Measurements from ENCODE around the gene SPIC. TPM values are rescaled to one million over a fixed set of nuclear protein-coding genes. Genes with fewer than 3 reads are reported as not detected.

The SPIC gene
- total and polyA plus RNA-seq, 2 of the 8 experiments (the other 6 are each of a cell fraction or from before 2014, with no cell fraction given): not detected

- no peak for FAIRE-seq
- POLR2A ChIA-PET (ENCODE audit: partially characterized antibody): interaction anchor here (1.5 kb wide), 1 partner anchor 91 kb away, joined by 3 read pairs; no protein-coding TSS in a partner anchor
- no peak overlapping the region for H3K27ac ChIP-seq (ENCODE audit: low read depth, low read length)
- H3K36me3 ChIP-seq (ENCODE audit: control insufficient read depth in 2 of 4, insufficient read depth in 4 of 4, low read length in 3 of 4): no peaks in the 10 kb centered on the region
- no peak overlapping the region for H2BK12ac ChIP-seq (ENCODE audit: low read depth, low read length)
- no peak overlapping the region for H4K5ac ChIP-seq (ENCODE audit: insufficient read length, low read depth, low read length)
- no peaks in the 10 kb centered on the region for H3K27me3 ChIP-seq (replicated peaks in 1 of 4; ENCODE audit: control insufficient read depth in 3 of 4, extremely low read depth in 1 of 4, insufficient read depth in 3 of 4, low read length in 3 of 4)
- no peak overlapping the region for H3K14ac ChIP-seq (ENCODE audit: insufficient read length)
- H3K4me2 ChIP-seq (ENCODE audit: insufficient read depth in 1 of 2, low read depth in 2 of 2, low read length in 2 of 2): no peak overlapping the region
- WGBS, 2 experiments (ENCODE audit: extremely low coverage in 1 of 2, insufficient coverage in 1 of 2, insufficient read length in 1 of 2, insufficient replicate concordance in 2 of 2, low coverage in 1 of 2, low lambda C conversion rate in 2 of 2, missing lambda C conversion rate in 1 of 2): 86% methylated on average over 5 of the region's 5 CpGs; no CpG with 5 or more reads in 1 of the 2 experiments
- no peak overlapping the region for H4K91ac ChIP-seq (replicated peaks; ENCODE audit: insufficient read length, low read length)
- no peak overlapping the region for H4K8ac ChIP-seq (ENCODE audit: extremely low read depth, insufficient read depth, low read length)
- H3K4me1 ChIP-seq (replicated peaks in 1 of 4; ENCODE audit: control insufficient read depth in 3 of 4, insufficient read depth in 4 of 4, low read length in 3 of 4): peaks cover 0 to 3% (median 1%) of the 10 kb centered on the region in 4 experiments; a peak in 3 of 7 replicates
- H3K79me1 ChIP-seq (ENCODE audit: low read depth, low read length): no peaks in the 10 kb centered on the region
- H3K9ac ChIP-seq (replicated peaks in 1 of 4; ENCODE audit: extremely low read depth in 1 of 4, low read depth in 3 of 4, low read length in 3 of 4): no peak overlapping the region
- H3K18ac ChIP-seq (ENCODE audit: extremely low read depth, low read length): no peak overlapping the region
- CTCF ChIA-PET (ENCODE audit: partially characterized antibody): interaction anchor here (1.6 kb wide), 1 partner anchor 14 kb away, joined by 3 read pairs; no protein-coding TSS in a partner anchor
- no peak overlapping the region for H2BK5ac ChIP-seq (ENCODE audit: low read depth, low read length)
- H2BK120ac ChIP-seq (replicated peaks; ENCODE audit: low read depth, low read length): no peak overlapping the region
- no peak overlapping the region for H3K56ac ChIP-seq (replicated peaks; ENCODE audit: insufficient read length, low read depth, low read length)
- H4K20me1 ChIP-seq (replicated peaks in 1 of 2; ENCODE audit: control insufficient read depth in 1 of 2, insufficient read depth in 2 of 2, low read length in 2 of 2): no peaks in the 10 kb centered on the region
- no peak overlapping the region for H2BK15ac ChIP-seq (ENCODE audit: low read length)
- no peak overlapping the region for H2AFZ ChIP-seq (ENCODE audit: low read length)
- no peaks in the 10 kb centered on the region for H3K23me2 ChIP-seq (ENCODE audit: low read depth, low read length)
- H3K23ac ChIP-seq (ENCODE audit: insufficient read length): no peak overlapping the region
- no peak overlapping the region for H3K4ac ChIP-seq (replicated peaks; ENCODE audit: insufficient read length, low read depth, low read length)
- H3K79me2 ChIP-seq (ENCODE audit: control insufficient read depth in 1 of 2, insufficient read depth in 2 of 2, low read length in 2 of 2): no peaks in the 10 kb centered on the region
- H3K9me3 ChIP-seq (ENCODE audit: insufficient read depth in 2 of 2, low read depth in 1 of 2, low read length in 1 of 2): no peaks in the 10 kb centered on the region
- DNase-seq (ENCODE audit: low read depth in 1 of 2, low spot score in 2 of 2): no peak
- no peak overlapping the region for H2BK20ac ChIP-seq (ENCODE audit: low read length)
- H2AK5ac ChIP-seq (ENCODE audit: low read depth, low read length): no peak overlapping the region
- H3K4me3 ChIP-seq (ENCODE audit: extremely low read depth in 1 of 4, insufficient read depth in 2 of 4, low read depth in 3 of 4, low read length in 4 of 4): no peak overlapping the region
- TF ChIP-seq RNF2 (IDR thresholded peaks at IDR 0.05; ENCODE audit: borderline replicate concordance, low read depth, low read length, missing control alignments, poor library complexity, severe bottlenecking) (no peak), FOSL1 (IDR thresholded peaks at IDR 0.05; ENCODE audit: insufficient read depth, low read depth, low read length) (no peak), SP4 (IDR thresholded peaks at IDR 0.05; ENCODE audit: low read length) (no peak), YY1 (IDR thresholded peaks at IDR 0.05; ENCODE audit: low read depth, low read length) (no peak), E2F6 (IDR thresholded peaks at IDR 0.05) (no peak), NANOG (IDR thresholded peaks at IDR 0.05; ENCODE audit: insufficient read depth, low read depth, low read length, poor library complexity, severe bottlenecking) (no peak), ATF3 (IDR thresholded peaks at IDR 0.05; ENCODE audit: insufficient read depth, low read depth, low read length) (no peak), SIX5 (IDR thresholded peaks at IDR 0.05; ENCODE audit: low read depth, low read length) (no peak), JUN (IDR thresholded peaks at IDR 0.05; ENCODE audit: low read depth, low read length) (no peak), EGR1 (IDR thresholded peaks at IDR 0.05; ENCODE audit: borderline replicate concordance, low read depth, low read length) (no peak), ASH2L (IDR thresholded peaks at IDR 0.05; ENCODE audit: low read length) (no peak), RAD21 (IDR thresholded peaks at IDR 0.05 in 1 of 2, conservative IDR thresholded peaks at IDR 0.05 in 1 of 2; ENCODE audit: low read depth in 2 of 2, low read length in 2 of 2) (no peak)
Measured at GRCh38 chr12:101475751-101476305, 692 bp downstream of the SPIC start.
